ENCODE measurements around the gene TJP2. TPM values are rescaled to one million over a fixed set of nuclear protein-coding genes. Genes with fewer than 3 reads are reported as not detected.
A peak's percentile ranks its signal among the peaks of the same experiment; 100 is the strongest.

Gene TJP2
- total and polyA plus RNA-seq, 2 donors (not counting 3 experiments of a cell fraction or from before 2014, with no cell fraction given) = 83.0 to 168 TPM

DNA sequence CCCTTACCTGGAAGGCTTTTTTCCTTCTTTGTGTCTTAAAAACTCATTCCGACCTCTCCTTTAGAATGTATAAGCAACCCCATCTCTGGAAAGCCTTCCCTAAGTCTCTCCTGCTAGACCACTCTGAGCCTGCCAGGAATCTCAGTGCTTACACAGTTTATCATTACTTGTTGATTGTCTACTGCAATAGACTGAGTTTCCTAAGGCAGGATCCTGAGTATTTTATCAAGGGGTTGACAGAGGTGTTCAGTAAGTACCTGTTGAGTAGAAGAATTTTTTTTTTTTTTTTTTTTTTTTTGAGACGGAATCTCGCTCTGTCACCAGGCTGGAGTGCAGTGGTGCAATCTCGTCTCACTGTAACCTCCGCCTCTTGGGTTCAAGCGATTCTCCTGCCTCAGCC is 2.6 kb upstream of the TJP2 start:
- intact Hi-C loops (cut with micrococcal nuclease) = loop anchor here (1.0 kb wide), 2 partner anchors 9 to 74 kb away; no protein-coding TSS in a partner anchor
- no peak overlapping the region for H3K4me3 ChIP-seq (replicated peaks in 1 of 3; ENCODE audit: insufficient read depth in 1 of 3, low read depth in 1 of 3, low read length in 3 of 3)
- DNase-seq (ENCODE audit: low read depth, low spot score) (no peak), FAIRE-seq (no peak)
- ChIA-PET POLR2A (interaction anchor here (1.4 kb wide), 1 partner anchor 9 kb away, joined by 3 read pairs; no protein-coding TSS in a partner anchor), CTCF (interaction anchor here (0.8 to 2.2 kb wide), 5 partner anchors 9 to 22 kb away, joined by 3 to 17 read pairs (median 7); no protein-coding TSS in a partner anchor)
- no peaks in the 10 kb centered on the region for H3K9me1 ChIP-seq (replicated peaks; ENCODE audit: control insufficient read depth, extremely low read depth, insufficient read depth, low read length)
- dilution Hi-C loops (cut with MboI; ENCODE audit: extremely low pct_ligation_motif_present, low sequenced_read_pairs) = no loop called here
- H3K79me2 ChIP-seq (ENCODE audit: control insufficient read depth, insufficient read depth, low read length) = peaks cover 51% of the 10 kb centered on the region
- H4K20me1 ChIP-seq (replicated peaks; ENCODE audit: control insufficient read depth, extremely low read depth, insufficient read depth, low read length) = no peaks in the 10 kb centered on the region
- H3K4me2 ChIP-seq (ENCODE audit: insufficient read depth, low read length) = peak overlapping the region; percentile 44
- no peaks in the 10 kb centered on the region for H3K36me3 ChIP-seq (ENCODE audit: control insufficient read depth in 2 of 2, extremely low read depth in 1 of 2, insufficient read depth in 2 of 2, low read length in 2 of 2)
- no peaks in the 10 kb centered on the region for H3K27me3 ChIP-seq (ENCODE audit: control insufficient read depth in 2 of 2, insufficient read depth in 2 of 2, low read length in 2 of 2)
- TSS peak; percentile 1 for BruUV-seq (replicated peaks)
- no peak overlapping the region for H2AFZ ChIP-seq (ENCODE audit: low read depth, low read length)
- H3K9ac ChIP-seq (replicated peaks; ENCODE audit: extremely low read depth, insufficient read depth, low read length) = peak overlapping the region; percentile 32
- no peaks in the 10 kb centered on the region for H3K9me3 ChIP-seq (replicated peaks; ENCODE audit: control insufficient read depth, insufficient read depth, low read length)
- peak overlapping the region; percentile 89 for H3K27ac ChIP-seq (ENCODE audit: insufficient read depth, low read depth, low read length)
- peaks cover 45% of the 10 kb centered on the region for H3K4me1 ChIP-seq (ENCODE audit: control insufficient read depth, extremely low read depth, insufficient read depth, low read length)
- TF ChIP-seq FOS (IDR thresholded peaks at IDR 0.05; ENCODE audit: borderline replicate concordance, insufficient read depth, low read length) = no peak
- TF ChIP-seq MYC (IDR thresholded peaks at IDR 0.05; ENCODE audit: low read depth, low read length) = no peak
- no peak for TF ChIP-seq JUN (IDR thresholded peaks at IDR 0.05; ENCODE audit: borderline replicate concordance, insufficient read depth, insufficient read length, low read depth)
- TF ChIP-seq GATA2 (IDR thresholded peaks at IDR 0.05; ENCODE audit: insufficient read depth, insufficient read length, low read depth, low read length) = no peak
- no peak for TF ChIP-seq CTCF (IDR thresholded peaks at IDR 0.05; ENCODE audit: extremely low read depth in 1 of 2, insufficient read depth in 1 of 2, low read depth in 1 of 2, low read length in 2 of 2)
- no peak for TF ChIP-seq POLR2AphosphoS5 (IDR thresholded peaks at IDR 0.05; ENCODE audit: insufficient read depth, low read depth, low read length)
- TF ChIP-seq MAX (IDR thresholded peaks at IDR 0.05; ENCODE audit: insufficient read depth, insufficient read length) = no peak
- no peak for TF ChIP-seq EZH2 (IDR thresholded peaks at IDR 0.05; ENCODE audit: borderline replicate concordance, low read depth, low read length, severe bottlenecking)
- TF ChIP-seq POLR2A (IDR thresholded peaks at IDR 0.05; ENCODE audit: low read depth, low read length) = no peak

Measured in endothelial cell of umbilical vein (primary cell).